OCI-LY3 (cell line): Measurements from ENCODE around the gene SCUBE1.

Source experiments
- CTCF ChIP-seq: fragments of 200-600, 300-600 bp; sonication (generic); IDR thresholded peaks from 2 replicates; pipeline ENCODE4 v1.5.1; 2014; ENCODE audit warnings: antibody characterized with exemption, low read length, low read depth
- EZH2phosphoT487 ChIP-seq: fragments of 200-600 bp; shearing (Covaris generic); IDR thresholded peaks from 2 replicates; pipeline ENCODE4 v1.6.1; 2018; ENCODE audit warnings: antibody characterized with exemption, mixed run types, low read depth

- no peak for TF ChIP-seq CTCF
- TF ChIP-seq EZH2phosphoT487 = no peak
Observed at GRCh38 chr22:43176090-43176489, 167.1 kb downstream of the SCUBE1 start.
